Osteoblast (primary cell): ENCODE measurements around the gene HOXC9. TPM values are rescaled to one million over a fixed set of nuclear protein-coding genes. Genes with fewer than 3 reads are reported as not detected.

Experiments used
- DNase-seq: peaks from one replicate; pipeline ENCODE4 v3.0.0; 2011; ENCODE audit warnings: low spot score, mixed read lengths; ENCODE audit not compliant: insufficient read length; ENCODE audit errors: missing footprints
- H2AFZ ChIP-seq: 2 replicates; pipeline ENCODE4 v1.6.0; 2011; ENCODE audit warnings: mild to moderate bottlenecking, low read length
- H3K27ac ChIP-seq: 2 replicates; pipeline ENCODE4 v1.5.1; 2011; ENCODE audit warnings: mild to moderate bottlenecking, low read depth, low read length, moderate library complexity
- H3K27me3 ChIP-seq: 2 replicates; pipeline ENCODE4 v1.6.0; 2012; ENCODE audit warnings: mild to moderate bottlenecking, control low read depth, inconsistent platforms, low read length, moderate library complexity; ENCODE audit not compliant: insufficient read depth
- H3K36me3 ChIP-seq: 2 replicates; pipeline ENCODE4 v1.5.1; 2011; ENCODE audit warnings: mild to moderate bottlenecking, low read length, control low read depth, moderate library complexity; ENCODE audit not compliant: insufficient read depth
- H3K4me1 ChIP-seq: 2 replicates; pipeline ENCODE4 v1.5.1; 2011; ENCODE audit warnings: mild to moderate bottlenecking, low read length, control low read depth, moderate library complexity; ENCODE audit not compliant: insufficient read depth
- H3K4me2 ChIP-seq: 2 replicates; pipeline ENCODE4 v1.6.0; 2011; ENCODE audit warnings: mild to moderate bottlenecking, low read length; ENCODE audit not compliant: insufficient read depth
- H3K4me3 ChIP-seq: fragments of 200-600 bp; sonication (generic); 3 replicates; pipeline ENCODE4 v1.5.1; 2012; ENCODE audit warnings: mild to moderate bottlenecking, low read length, inconsistent platforms; ENCODE audit not compliant: insufficient read depth
- H3K79me2 ChIP-seq: 2 replicates; pipeline ENCODE4 v1.6.0; 2012; ENCODE audit warnings: mild to moderate bottlenecking, low read length, control low read depth, inconsistent platforms; ENCODE audit not compliant: insufficient read depth
- H3K9me3 ChIP-seq: 2 replicates; pipeline ENCODE4 v1.5.1; 2011; ENCODE audit warnings: low read depth, low read length, control low read depth
- H4K20me1 ChIP-seq: 2 replicates; pipeline ENCODE4 v1.6.0; 2012; ENCODE audit warnings: mild to moderate bottlenecking, low read length, control low read depth; ENCODE audit not compliant: insufficient read depth
- CTCF ChIP-seq: IDR thresholded peaks from 2 replicates; pipeline ENCODE4 v1.5.1; 2011; ENCODE audit warnings: mild to moderate bottlenecking, low read depth, low read length, moderate library complexity; ENCODE audit errors: extremely low read depth
- total RNA-seq: library from RNA; depleted of rRNA; stranded (reverse); fragments of >200 nt; gene quantifications from 2 replicates; pipeline ENCODE4 v1.2.3, GENCODE V29; 2012

Gene HOXC9
- total RNA-seq, 1 donor, result 11.6 TPM

GRCh38 chr12:53981634-53982565, 18.1 kb upstream of the HOXC9 start:
- H3K4me2 ChIP-seq, result no peak overlapping the region
- no peak overlapping the region for H2AFZ ChIP-seq
- H3K27ac ChIP-seq, result no peak overlapping the region
- no peaks in the 10 kb centered on the region for H4K20me1 ChIP-seq
- no peak overlapping the region for H3K4me3 ChIP-seq
- peaks cover 20% of the 10 kb centered on the region for H3K79me2 ChIP-seq
- no peaks in the 10 kb centered on the region for H3K27me3 ChIP-seq
- H3K4me1 ChIP-seq, result peaks cover 8% of the 10 kb centered on the region
- H3K9me3 ChIP-seq, result no peaks in the 10 kb centered on the region
- no peak for TF ChIP-seq CTCF
- no peak for DNase-seq
- H3K36me3 ChIP-seq, result no peaks in the 10 kb centered on the region

GRCh38 chr12:53982648-53983567, 17.1 kb upstream of the HOXC9 start:
- H3K27me3 ChIP-seq, result no peaks in the 10 kb centered on the region
- DNase-seq, result no peak
- H3K4me1 ChIP-seq, result peaks cover 18% of the 10 kb centered on the region
- H4K20me1 ChIP-seq, result no peaks in the 10 kb centered on the region
- no peaks in the 10 kb centered on the region for H3K9me3 ChIP-seq
- no peak overlapping the region for H2AFZ ChIP-seq
- H3K79me2 ChIP-seq, result peaks cover 30% of the 10 kb centered on the region
- no peak overlapping the region for H3K27ac ChIP-seq
- no peaks in the 10 kb centered on the region for H3K36me3 ChIP-seq
- H3K4me2 ChIP-seq, result no peak overlapping the region
- H3K4me3 ChIP-seq, result no peak overlapping the region
- no peak for TF ChIP-seq CTCF

- no peak overlapping the region for H3K4me2 ChIP-seq
- H3K36me3 ChIP-seq, result no peaks in the 10 kb centered on the region
- no peak overlapping the region for H2AFZ ChIP-seq
- TF ChIP-seq CTCF, result no peak
- no peaks in the 10 kb centered on the region for H3K27me3 ChIP-seq
- no peak overlapping the region for H3K4me3 ChIP-seq
- DNase-seq, result no peak
- no peaks in the 10 kb centered on the region for H4K20me1 ChIP-seq
- no peak overlapping the region for H3K27ac ChIP-seq
- no peaks in the 10 kb centered on the region for H3K9me3 ChIP-seq
- peaks cover 36% of the 10 kb centered on the region for H3K79me2 ChIP-seq
- peaks cover 24% of the 10 kb centered on the region for H3K4me1 ChIP-seq
Observed at GRCh38 chr12:53983568-53983949, 16.4 kb upstream of the HOXC9 start.
